Activated gamma-delta T cell treated with anti-CD3 and anti-CD28 coated beads, Interleukin-2, amount 50 U/mL, for 16 hours (primary cell): Measurements from ENCODE around the gene TP53TG5.

Experiments used
- DNase-seq: peaks from one replicate; pipeline ENCODE4 v3.0.0-alpha.2; 2020; ENCODE audit warnings: low read depth

The TP53TG5 gene

GRCh38 chr20:45378191-45378590 is at the start of gene TP53TG5:
TSS of gene TP53TG5 (minus strand) at chr20:45378325. CDS start at chr20:45378236, 89 bp downstream.
- DNase-seq: no peak

- no peak for DNase-seq
Measured at GRCh38 chr20:45427236-45428149, 49.4 kb upstream of the TP53TG5 start.

- DNase-seq: no peak
Measured at GRCh38 chr20:45426320-45427016, 48.3 kb upstream of the TP53TG5 start.

- no peak for DNase-seq
Measured at GRCh38 chr20:45425561-45425960, 47.4 kb upstream of the TP53TG5 start.

GRCh38 chr20:45423700-45424099 is 45.6 kb upstream of the TP53TG5 start:
- no peak for DNase-seq

GRCh38 chr20:45420125-45420524 is 42.0 kb upstream of the TP53TG5 start:
- DNase-seq: no peak

- no peak for DNase-seq
Measured at GRCh38 chr20:45419188-45420091, 41.3 kb upstream of the TP53TG5 start.

GRCh38 chr20:45416917-45417316 is 38.8 kb upstream of the TP53TG5 start:
- DNase-seq: no peak

- DNase-seq: peak; percentile 86
Measured at GRCh38 chr20:45415822-45416637, 37.9 kb upstream of the TP53TG5 start, which contains the start of gene PIGT. TSS of gene PIGT (plus strand) at chr20:45416141. CDS start at chr20:45416157, 16 bp downstream.

- DNase-seq: no peak
Measured at GRCh38 chr20:45413479-45413878, 35.4 kb upstream of the TP53TG5 start.

GRCh38 chr20:45412653-45413052 is 34.5 kb upstream of the TP53TG5 start:
- DNase-seq: no peak

GRCh38 chr20:45410887-45411286 is 32.8 kb upstream of the TP53TG5 start:
- DNase-seq: no peak

- DNase-seq: no peak
Measured at GRCh38 chr20:45409521-45410272, 31.6 kb upstream of the TP53TG5 start.

- no peak for DNase-seq
Measured at GRCh38 chr20:45408646-45409213, 30.6 kb upstream of the TP53TG5 start.

- no peak for DNase-seq
Measured at GRCh38 chr20:45407783-45408645, 29.9 kb upstream of the TP53TG5 start, which contains the start of gene DBNDD2. TSS of gene DBNDD2 (plus strand) at chr20:45408289. CDS start at chr20:45408468, 179 bp downstream.

- DNase-seq: no peak
Measured at GRCh38 chr20:45407067-45407745, 29.1 kb upstream of the TP53TG5 start.

- no peak for DNase-seq
Measured at GRCh38 chr20:45406260-45407066, 28.3 kb upstream of the TP53TG5 start.
